IPS-18c (cell line): ENCODE data around the gene SCRT2.

Source experiments
- H3K4me3 ChIP-seq: 2 replicates; pipeline ENCODE4 v1.7.0; 2013; ENCODE audit warnings: low read depth, mild to moderate bottlenecking, low read length, moderate library complexity; ENCODE audit not compliant: insufficient read depth
- H3K9me3 ChIP-seq: one replicate; pipeline ENCODE4 v1.6.1; 2013; ENCODE audit warnings: mild to moderate bottlenecking, low read length, moderate library complexity; ENCODE audit not compliant: control insufficient read depth, insufficient read depth

Gene SCRT2

DNA sequence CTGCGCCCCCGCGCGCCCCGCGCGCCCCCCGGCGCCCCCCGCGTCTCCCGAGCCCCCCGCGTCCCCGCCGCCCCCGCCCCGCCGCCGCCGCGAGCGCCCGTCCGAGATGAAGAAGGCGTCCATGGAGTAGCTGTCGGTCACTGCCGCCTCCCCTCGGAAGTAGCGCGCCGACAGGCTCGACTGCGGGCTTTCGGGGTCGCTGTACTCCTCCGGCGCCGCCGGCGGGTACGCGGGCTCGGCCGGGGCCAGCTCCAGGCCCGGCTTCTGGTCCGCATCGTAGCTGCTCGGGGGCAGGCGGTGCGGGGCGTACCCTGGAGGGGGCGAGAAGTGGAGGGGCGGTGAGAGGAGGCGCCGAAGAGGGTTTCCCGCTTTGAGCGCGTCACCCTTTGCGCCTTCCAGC, 11.5 kb downstream of the SCRT2 start:
- H3K4me3 ChIP-seq, result no peak overlapping the region

DNA sequence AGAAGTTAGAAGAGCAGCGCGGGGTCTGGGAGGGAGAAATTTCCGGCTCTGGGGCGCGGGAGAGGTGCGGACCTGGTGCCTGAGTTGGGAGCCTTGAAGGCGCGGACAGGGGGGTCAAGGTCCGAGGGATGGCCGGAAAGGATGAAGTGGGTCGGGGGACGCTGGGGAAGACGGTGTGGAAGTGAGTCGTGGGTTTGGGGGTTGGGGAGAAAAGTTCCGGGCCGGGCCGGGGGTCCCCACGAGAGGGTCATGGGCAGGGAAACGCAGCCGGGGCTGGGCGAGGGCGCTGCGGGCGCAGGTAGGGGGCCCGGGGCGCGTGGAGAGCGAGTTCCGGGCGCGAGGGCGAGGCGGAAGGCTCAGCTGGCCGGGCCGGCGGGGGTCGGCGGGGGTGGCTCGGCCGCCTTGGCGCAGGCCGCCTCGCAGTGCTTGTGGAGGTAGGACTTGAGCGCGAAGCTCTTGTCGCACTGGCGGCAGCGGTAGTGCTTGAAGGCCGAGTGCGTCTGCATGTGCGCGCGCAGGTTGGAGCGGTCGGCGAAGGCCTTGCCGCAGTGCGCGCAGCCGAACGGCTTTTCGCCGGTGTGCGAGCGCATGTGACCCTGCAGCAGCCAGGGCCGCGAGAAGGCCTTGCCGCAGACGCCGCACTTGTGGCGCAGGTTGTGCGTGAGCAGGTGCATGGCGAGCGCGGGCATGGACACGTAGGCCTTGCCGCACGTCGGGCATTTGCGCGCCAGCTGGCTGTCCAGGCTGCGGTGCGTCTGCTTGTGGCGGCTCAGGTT, 12.1 kb downstream of the SCRT2 start:
- Histone ChIP-seq H3K9me3 (no peaks in the 10 kb centered on the region), H3K4me3 (no peak overlapping the region)

More for the DNA sequence above, 11.5 kb downstream of the SCRT2 start:
- H3K9me3 ChIP-seq, result no peaks in the 10 kb centered on the region

DNA sequence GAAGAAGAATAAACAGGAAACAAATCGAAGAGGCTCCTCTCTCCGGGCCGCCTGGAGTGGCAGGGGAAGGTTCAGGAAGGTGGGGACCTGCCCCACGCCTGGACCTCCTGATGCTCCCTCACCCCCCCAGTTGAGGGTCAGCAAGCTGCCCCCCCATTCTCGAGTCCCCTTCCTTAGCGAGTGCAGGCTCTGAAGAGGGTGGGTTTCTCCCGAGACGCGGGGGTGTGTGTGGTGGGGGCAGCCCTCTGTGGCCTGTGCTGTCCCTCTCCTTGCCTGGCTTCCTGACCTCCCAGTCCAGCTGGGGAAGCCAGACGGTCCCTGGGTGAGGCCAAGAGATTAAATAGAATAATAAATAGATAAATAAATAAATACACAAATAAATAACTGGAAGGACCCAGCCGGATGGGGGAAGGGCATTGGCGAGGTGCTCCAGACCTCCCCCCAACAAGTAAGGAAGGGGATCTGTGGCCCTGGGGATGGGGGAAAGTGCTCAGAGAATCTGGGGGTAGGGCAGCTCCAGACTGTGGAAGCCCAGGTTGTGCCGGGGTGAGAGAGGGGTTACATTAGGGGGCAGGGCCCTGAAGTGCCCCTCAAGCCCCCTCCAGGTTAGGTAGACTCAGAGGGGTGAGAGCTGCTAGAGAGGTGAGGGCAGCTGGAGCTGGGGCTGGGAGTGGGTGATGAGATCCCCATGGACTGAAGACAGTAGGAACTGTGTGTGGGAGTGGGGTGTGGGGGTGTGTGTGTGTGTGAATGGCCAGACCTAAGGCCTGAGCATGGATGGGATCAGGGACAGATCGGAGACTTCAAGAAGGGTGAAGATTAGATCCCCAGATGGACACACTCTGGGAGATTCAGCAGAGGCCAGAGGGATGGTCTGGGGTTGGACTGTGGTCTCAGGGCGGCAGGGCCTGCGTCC, 13.1 kb downstream of the SCRT2 start:
- Histone ChIP-seq H3K4me3 (0 out of 2 replicates have a peak overlapping the region, but pooled peaks have one; percentile 20), H3K9me3 (no peaks in the 10 kb centered on the region)

DNA sequence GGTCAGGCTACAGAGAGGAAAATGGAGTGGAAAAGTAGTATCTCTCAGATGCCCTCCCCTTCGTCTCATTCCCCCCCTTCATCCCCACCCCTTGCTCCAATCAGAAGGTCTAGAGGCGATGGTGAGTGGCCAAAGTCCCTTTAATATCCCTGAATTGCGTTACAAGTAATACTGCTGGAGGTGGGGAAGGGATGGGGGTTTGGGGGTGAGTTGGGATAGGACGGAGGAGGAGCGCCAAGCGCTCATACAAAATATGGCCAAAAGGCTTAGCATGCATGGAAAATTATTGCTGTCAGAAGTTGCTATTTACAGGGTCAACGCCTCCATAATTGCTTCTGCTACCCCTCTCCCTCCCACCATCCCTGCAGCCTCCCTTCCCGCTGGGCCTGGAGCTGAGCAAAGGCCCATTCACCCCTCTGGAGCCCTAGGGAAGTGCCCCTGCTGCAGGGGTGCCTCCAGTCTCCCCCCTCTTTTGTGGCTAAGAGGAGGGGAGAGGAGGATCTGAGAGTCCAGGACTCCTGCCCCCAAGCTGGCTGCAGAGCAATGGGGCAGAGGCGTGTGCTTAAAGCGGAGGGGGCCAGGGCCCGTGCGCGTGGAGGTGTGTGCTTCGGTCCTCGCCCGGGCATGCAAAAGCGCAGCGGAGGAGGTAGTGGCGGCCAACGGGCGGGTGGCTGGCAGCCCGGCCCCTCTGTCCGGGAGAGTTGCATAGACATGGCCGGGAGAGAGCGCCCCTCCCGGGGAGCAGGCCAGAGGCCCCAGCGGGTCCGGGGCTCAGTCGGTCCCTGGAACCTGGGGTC, 13.9 kb downstream of the SCRT2 start:
- Histone ChIP-seq H3K9me3 (no peaks in the 10 kb centered on the region), H3K4me3 (peak overlapping the region; percentile 20; the same call in 1 of the 2 replicates)

DNA sequence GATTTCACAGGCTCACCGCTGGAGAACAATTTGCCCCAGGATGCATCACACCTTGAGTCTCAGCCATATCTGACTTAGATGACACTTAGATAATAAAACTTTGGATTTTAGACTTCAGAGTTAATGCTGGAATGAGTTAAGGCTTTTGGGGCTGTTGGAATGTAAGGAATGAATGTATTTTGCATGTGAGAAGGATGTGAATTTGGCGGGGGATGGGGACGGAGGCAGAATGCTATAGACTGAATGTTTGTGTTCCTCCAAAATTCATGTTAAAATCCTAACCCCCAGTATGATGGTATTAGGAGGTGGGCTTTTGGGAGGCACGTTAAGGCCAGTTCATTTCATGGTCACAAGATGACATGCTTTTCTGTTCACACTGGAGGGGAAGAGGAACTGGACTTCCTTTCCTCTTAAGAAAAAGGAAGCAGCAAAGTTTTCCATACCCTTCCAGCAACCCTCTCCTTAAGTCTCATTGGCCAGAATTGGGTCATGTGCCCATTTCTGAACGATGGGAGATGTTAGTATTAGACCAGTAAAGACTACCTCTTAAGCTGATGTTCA, 16.8 kb downstream of the SCRT2 start:
- no peak overlapping the region for H3K4me3 ChIP-seq
- H3K9me3 ChIP-seq, result no peaks in the 10 kb centered on the region

DNA sequence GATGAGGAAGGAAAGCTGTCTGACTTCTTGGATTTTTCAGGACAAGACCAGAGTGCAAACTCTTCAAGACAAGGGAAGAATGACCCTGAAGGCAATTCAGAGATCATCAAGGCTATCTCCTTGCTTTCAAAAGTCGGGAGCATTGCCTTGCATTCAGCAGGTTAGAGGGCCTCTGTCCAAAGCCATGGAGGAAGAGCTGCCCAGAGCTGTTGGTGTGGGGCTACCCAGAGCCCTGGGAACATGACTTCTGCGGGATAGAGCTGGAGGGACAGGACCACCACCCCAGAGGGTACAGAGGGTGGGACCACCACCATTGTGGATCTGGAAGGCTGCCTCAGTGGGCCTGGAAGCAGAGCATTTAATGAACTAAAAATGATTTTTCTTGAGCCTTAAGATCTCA, 17.4 kb downstream of the SCRT2 start:
- Histone ChIP-seq H3K4me3 (no peak overlapping the region), H3K9me3 (no peaks in the 10 kb centered on the region)

DNA sequence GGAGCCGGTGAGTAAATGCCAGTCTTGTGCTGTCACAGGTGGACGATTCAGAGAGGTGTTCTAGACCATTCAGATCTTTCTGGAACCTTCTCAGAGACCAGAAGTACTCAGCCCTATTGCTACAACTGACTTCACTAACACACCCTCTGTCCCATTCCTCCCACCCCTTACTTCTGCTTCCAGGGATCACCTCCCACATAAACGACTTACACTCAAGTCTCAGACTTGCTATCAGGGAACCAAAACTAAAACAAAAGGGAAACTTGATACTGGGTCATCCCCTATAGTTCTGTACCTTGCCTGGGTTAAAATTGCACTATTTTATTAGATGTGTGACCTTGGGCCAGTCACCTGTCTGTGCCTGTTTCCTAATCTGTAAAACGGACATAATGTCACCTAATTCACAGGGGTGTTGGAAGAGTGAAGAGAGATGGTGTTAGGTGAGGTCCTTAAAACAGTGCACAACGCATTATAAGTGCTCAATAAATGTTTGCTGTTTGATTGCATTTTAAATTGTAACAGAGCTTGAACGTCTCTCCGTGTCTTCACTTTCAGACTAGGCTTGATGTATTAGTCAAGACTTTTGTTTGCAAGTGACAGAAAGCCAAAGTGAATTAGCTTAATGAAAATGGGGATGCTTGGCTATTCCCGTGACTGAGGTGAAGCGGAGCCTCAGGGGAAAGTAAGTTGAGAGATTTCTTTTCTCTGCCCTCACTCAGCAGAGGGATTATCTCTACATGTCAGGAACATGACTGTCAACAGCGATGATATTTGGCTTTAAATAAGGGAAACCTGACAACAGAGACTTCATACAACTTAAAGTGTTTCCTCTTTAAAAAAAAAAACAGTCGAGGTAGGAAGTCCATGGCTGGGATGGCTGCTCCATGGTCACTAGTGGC, 19.6 kb downstream of the SCRT2 start:
- H3K4me3 ChIP-seq, result no peak overlapping the region
- no peaks in the 10 kb centered on the region for H3K9me3 ChIP-seq

DNA sequence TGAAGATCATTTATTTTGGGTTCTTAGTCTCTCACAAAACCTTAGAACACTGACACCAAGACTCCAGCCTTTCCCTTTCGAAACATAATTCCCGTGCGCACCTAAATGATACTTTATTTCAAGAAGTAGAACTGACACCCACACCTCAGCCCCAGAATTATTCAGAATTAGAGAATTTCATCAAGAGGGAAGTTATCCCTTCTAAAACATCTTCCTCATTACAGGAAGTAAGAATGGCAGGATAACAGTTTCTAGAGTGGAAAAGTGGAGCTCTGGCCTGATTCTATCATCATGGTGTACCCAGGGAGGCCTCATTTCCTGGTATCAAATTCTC, 21.2 kb downstream of the SCRT2 start:
- no peak overlapping the region for H3K4me3 ChIP-seq
- H3K9me3 ChIP-seq, result no peaks in the 10 kb centered on the region

DNA sequence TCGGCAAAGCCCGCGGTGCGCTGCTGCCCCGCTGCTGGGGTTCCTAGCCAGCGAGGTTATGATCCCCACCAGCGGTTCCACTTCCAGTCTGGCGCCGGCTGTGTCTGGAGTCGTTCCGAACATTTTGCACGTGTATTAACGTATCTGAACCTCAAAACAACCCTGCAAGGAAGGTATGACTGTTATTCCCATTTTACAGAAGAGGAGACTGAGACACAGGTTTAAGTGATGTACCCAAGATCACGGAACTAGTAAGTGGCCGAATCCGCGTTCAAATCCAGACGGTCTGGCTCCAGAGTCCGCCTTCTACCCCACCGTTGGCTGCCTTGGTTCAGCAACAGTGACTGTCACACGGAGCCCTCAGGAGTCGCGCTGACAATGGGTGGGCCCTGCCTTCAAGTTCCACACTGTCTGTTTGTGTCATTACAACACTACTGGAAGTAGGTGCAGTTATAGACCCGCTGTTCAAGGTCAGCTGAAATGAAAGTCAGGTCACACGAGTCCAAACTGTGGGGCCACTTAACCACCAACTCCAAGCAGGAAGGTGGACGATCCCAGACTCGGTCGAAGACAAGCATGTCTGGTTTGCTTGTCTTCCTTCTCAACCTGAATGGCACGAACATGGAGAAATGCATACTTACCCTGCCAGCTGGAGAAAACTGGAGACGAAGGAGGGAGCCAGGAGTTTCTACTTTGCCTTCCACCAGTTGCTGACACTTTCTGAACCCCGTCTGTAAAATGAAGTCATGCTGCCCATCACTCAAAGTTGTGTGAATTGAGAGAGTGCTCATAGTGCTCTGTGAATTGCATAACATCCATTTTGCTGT, 21.8 kb downstream of the SCRT2 start:
- peak overlapping the region; percentile 46 for H3K4me3 ChIP-seq
- no peaks in the 10 kb centered on the region for H3K9me3 ChIP-seq

DNA sequence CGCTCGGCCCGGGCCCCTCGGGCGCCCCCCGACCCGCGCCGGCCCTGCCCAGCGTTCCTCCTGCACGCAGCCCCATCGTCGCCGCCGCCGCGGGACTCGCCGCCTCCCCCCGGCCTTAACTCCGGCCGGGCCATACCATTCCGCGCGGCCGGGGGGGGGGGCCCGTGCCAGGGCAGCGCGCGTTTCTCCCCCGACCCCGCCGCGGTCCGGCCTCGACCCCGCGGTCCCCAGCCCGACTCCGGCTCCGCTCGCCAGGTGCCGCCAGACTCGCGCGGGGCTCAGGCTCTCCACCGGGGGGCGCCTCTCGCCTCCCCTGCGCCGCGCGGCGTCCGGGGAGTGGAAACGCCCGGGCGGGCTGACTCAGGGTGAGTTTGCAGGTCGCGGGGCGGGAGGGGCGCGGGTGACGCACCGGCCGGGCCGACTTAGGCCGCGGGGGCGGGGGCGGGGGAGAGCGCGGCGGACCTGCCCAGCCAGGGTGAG, 22.5 kb downstream of the SCRT2 start, which contains the start of gene SRXN1:
Gene SRXN1, minus strand, starts transcription at position 91 of the 480 bp plus-strand sequence. Its CDS starts 15 bp downstream, at position 76.
- Histone ChIP-seq H3K9me3 (no peaks in the 10 kb centered on the region), H3K4me3 (peak within 1 kb of the TSS; percentile 82)

DNA sequence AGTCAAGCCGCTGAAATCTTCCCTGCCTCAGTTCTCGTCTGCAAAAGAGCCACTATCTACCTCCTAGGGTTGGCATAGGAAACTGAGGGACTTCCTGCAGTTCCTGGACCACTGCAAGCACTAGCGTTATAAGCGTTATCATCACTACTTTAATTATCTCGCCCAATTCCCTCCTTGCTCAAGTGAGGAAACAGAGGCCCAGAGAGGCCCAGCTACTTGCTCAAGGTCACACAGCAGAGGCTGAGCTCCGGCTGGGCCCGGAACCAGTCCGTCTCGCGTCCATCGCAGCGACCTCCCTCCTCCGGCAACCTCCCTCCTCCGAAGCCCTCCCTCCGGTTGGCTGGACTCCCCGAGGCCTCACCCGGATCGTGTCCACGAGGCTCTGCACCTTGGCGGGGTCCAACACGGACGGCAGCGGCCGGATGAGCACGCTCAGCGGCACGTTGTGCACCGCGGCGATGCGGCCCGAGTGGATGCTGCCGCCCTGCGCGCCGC, 22.9 kb downstream of the SCRT2 start:
- H3K4me3 ChIP-seq, result peak overlapping the region; percentile 82
- no peaks in the 10 kb centered on the region for H3K9me3 ChIP-seq

DNA sequence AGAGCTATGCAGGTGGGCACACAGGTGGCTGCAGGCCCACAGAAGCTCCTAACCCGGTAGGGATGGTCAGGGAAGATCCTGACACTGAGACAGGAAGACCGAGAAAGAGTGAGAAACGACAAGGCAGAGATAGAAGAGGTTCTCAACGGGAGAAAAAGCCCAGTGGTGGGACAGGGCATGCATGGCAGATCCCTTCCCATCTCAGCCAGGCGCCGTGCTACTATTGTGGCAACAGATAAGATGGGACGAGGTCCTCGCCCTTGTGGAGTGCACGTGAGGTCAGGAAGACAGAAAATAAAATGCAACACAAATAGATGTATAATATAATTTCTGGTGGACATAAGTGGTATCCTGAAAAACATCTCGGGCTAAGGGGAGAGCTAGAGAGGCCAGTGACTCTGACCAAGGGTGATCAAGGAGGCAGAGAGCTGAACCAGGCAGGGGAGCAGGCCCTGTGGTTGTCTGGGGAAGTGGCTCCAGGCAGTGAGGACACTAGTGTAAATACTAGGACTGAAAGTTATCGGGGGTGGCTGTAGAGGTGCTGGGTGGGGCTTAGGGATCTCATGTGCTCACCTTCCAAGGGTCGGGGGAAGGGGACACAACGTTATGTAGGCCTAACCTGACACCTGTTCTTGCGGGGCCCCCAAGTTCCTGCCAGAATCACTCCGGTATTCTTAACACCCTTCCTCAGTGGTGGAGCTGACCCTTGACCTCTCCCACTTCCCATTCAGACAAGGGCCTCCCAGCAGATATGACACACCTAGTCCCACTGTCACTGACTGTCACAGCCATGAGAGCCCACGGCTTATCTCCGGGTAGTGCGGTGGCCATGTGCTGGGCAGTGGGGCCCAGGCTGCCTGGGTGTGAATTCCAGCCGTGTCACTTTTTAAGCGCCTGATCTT, 23.6 kb downstream of the SCRT2 start:
- Histone ChIP-seq H3K9me3 (no peaks in the 10 kb centered on the region), H3K4me3 (peak overlapping the region; percentile 82)

DNA sequence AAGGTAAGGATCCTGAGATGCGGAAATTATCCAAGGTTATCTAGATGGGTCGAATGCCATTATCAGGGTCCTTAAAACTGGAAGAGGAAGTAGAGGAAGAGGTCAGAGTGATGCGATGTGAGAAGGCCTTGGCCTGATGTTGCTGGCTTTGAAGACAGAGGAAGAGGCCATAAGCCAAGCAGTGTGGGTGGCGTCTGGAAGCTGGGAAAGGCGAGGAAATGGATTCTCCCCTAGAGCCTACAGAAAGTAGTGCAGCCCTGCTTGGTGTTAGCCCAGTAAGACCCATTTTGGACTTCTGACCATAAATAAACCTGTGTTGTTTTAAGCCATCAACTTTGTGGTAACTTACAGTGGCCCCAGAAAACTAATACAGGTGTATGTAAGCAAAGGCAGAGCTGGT, 24.6 kb downstream of the SCRT2 start:
- Histone ChIP-seq H3K9me3 (no peaks in the 10 kb centered on the region), H3K4me3 (no peak overlapping the region)

DNA sequence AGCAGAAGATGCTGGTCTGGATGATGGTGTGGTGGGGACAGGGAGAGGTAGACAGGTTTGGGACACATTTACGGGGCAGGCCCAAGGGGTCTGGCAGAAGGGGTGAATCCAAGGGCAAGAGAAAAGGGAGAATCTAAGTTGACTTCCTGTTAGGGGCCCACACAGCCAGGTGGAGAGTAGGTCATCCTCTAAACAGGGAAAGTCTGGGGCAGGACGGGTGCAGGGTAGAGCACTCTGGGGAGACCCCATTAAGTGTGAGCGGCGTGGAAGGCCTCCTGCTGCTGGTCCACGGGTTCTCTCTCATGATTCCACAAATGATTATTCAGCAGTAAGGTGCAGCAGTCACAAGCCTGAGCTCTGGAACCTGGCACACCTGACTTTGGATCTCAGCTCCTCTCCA, 25.3 kb downstream of the SCRT2 start:
- H3K4me3 ChIP-seq, result no peak overlapping the region

More for the DNA sequence above, 25.3 kb downstream of the SCRT2 start:
- no peaks in the 10 kb centered on the region for H3K9me3 ChIP-seq
